Panc1 (cell line): ENCODE data around the gene VWA5B1. TPM values are rescaled to one million over a fixed set of nuclear protein-coding genes. Genes with fewer than 3 reads are reported as not detected.

Source experiments
- ATAC-seq: fragments of 200-7000 bp; cut with Tn5 transposase; 2 replicates; pipeline ENCODE4 v1.9.1; 2020; ENCODE audit warnings: mild to moderate bottlenecking, moderate library complexity
- BruUV-seq: library from RNA; stranded (reverse); fragments of 400-500 nt; replicated peaks from 2 replicates; lab custom pipeline; 2021; lab: Mats Ljungman, UMichigan
- CTCF ChIA-PET: fragments of 300-600 bp; sonication (Branson Sonifier 250); formaldehyde crosslinking; loops from one replicate; lab custom pipeline; 2022; ENCODE audit warnings: antibody characterized with exemption; lab: Charles Lee
- POLR2A ChIA-PET: fragments of 300-600 bp; sonication (Branson Sonifier 250); formaldehyde crosslinking; loops from one replicate; lab custom pipeline; 2022; ENCODE audit warnings: antibody characterized with exemption; lab: Charles Lee
- DNase-seq: peaks from one replicate; pipeline ENCODE4 v3.0.0-alpha.2; 2010; ENCODE audit warnings: low read depth, low spot score
- H3K27ac ChIP-seq: 2 replicates; pipeline ENCODE4 v1.5.1; 2011; ENCODE audit warnings: mild to moderate bottlenecking, low read length, inconsistent platforms
- H3K27me3 ChIP-seq: fragments of 200-500 bp; sonication (Bioruptor generic); 2 replicates; pipeline ENCODE4 v1.6.0; 2014; ENCODE audit warnings: low read length, inconsistent platforms; ENCODE audit not compliant: control insufficient read depth, insufficient read depth
- H3K36me3 ChIP-seq: fragments of 200-500 bp; sonication (Bioruptor generic); 2 replicates; pipeline ENCODE4 v1.5.1; 2014; ENCODE audit warnings: inconsistent platforms, mild to moderate bottlenecking, low read length, moderate library complexity; ENCODE audit not compliant: control insufficient read depth, insufficient read depth
- H3K4me1 ChIP-seq: 2 replicates; pipeline ENCODE4 v1.5.1; 2011; ENCODE audit warnings: inconsistent platforms, mild to moderate bottlenecking, low read length, moderate library complexity; ENCODE audit not compliant: control insufficient read depth, insufficient read depth
- H3K4me3 ChIP-seq, 2 experiments: 2 replicates each; pipeline ENCODE4 v1.5.1; 2011 to 2012; ENCODE audit warnings: low read depth in 2 of 2, low read length in 2 of 2, mild to moderate bottlenecking in 2 of 2, inconsistent platforms in 1 of 2, moderate library complexity in 1 of 2
- H3K9me3 ChIP-seq: fragments of 200-500 bp; sonication (Bioruptor generic); 2 replicates; pipeline ENCODE4 v1.5.1; 2014; ENCODE audit warnings: low read depth, mild to moderate bottlenecking, inconsistent platforms, low read length, moderate library complexity; ENCODE audit not compliant: control insufficient read depth, insufficient read depth
- POLR2AphosphoS5 ChIP-seq: IDR thresholded peaks from 2 replicates; pipeline ENCODE4 v1.6.1; 2012; ENCODE audit warnings: mild to moderate bottlenecking, low read depth, low read length, moderate library complexity
- SIN3A ChIP-seq: IDR thresholded peaks from 2 replicates; pipeline ENCODE4 v1.6.1; 2012; ENCODE audit warnings: low read depth, mild to moderate bottlenecking, low read length, moderate library complexity, borderline replicate concordance; ENCODE audit not compliant: insufficient read depth
- TCF7L2 ChIP-seq: IDR thresholded peaks from 2 replicates; pipeline ENCODE4 v1.6.1; 2011; ENCODE audit warnings: mild to moderate bottlenecking, low read depth, low read length, inconsistent platforms
- in situ Hi-C: cut with HindIII; loops from 2 replicates; pipeline ENCODE4 v1.10.0; 2016; ENCODE audit warnings: low sequenced_read_pairs, low pct_unique_long_range_greater_than_20kb
- intact Hi-C: fragments of 100-400 bp; cut with micrococcal nuclease; formaldehyde crosslinking; loops from one replicate; pipeline ENCODE4 v1.10.0; 2022; ENCODE audit not compliant: unreplicated experiment
- total RNA-seq: library from RNA; stranded (reverse); gene quantifications from one replicate; pipeline ENCODE4 v1.2.1, GENCODE V29; 2021; ENCODE audit not compliant: unreplicated experiment
- TF ChIP-seq, protein P1 (sequence below): fragments of 450-650 bp; IDR thresholded peaks from 2 replicates; pipeline ENCODE4 v1.5.1; 2017; ENCODE audit warnings: mild to moderate bottlenecking
- TF ChIP-seq, protein P2 (sequence below), 2 experiments: IDR thresholded peaks; 2 replicates each; pipeline ENCODE4 v1.6.1; 2011 to 2012; ENCODE audit warnings: low read depth in 2 of 2, control low read depth in 1 of 2, low read length in 1 of 2, mild to moderate bottlenecking in 1 of 2, moderate library complexity in 1 of 2; ENCODE audit not compliant: insufficient read depth in 1 of 2

VWA5B1 gene
- total RNA-seq, 1 experiment from 2014 or later: not detected

DNA sequence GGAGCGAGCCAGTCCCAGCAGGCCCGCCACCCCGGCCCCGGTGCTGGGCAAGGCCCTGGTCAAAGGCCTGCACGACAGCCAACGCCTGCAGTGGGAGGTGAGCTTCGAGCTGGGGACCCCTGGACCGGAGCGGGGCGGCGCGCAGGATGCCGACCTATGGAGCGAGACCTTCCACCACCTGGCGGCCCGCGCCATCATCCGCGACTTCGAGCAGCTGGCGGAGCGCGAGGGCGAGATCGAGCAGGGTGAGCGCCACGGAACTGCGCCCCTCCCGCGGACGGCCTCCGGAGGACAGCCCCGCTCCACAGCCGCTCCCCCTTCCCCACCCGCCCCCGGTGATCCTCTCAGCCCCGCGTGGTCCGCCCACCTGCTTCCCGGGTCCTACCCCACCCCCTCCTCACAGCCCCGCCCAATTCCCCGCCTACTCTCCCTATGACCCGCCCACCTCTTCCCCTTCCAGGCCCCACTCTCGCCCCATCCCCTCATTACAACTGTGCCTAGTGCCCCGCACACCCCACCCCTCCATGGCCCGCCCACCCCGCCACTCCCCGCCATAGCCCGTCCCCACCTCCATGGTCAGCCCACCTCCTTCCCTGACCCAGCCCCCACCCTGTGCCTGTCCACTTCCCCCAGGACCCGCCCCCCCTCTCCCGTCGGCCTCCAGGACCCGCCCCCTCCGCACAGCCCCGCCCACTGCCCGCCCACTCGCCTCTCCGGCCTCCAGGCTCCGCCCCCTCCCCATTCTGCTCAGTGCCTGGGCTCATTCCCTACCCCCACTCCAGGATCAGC is 52.7 kb downstream of the VWA5B1 start:
- H3K4me1 ChIP-seq: no peaks in the 10 kb centered on the region
- ChIA-PET POLR2A (no interaction called here), CTCF (no interaction called here)
- no peak for ATAC-seq
- intact Hi-C loops: no loop called here
- 0 out of 2 replicates have a peak, but pooled peaks cover 3% of the 10 kb centered on the region for H3K9me3 ChIP-seq
- H3K36me3 ChIP-seq: no peaks in the 10 kb centered on the region
- in situ Hi-C loops: no loop called here
- H3K27ac ChIP-seq: no peak overlapping the region
- H3K4me3 ChIP-seq: no peak overlapping the region
- no peak for TF ChIP-seq POLR2AphosphoS5
- no peak for TF ChIP-seq SIN3A
- TF ChIP-seq, protein P1, sequence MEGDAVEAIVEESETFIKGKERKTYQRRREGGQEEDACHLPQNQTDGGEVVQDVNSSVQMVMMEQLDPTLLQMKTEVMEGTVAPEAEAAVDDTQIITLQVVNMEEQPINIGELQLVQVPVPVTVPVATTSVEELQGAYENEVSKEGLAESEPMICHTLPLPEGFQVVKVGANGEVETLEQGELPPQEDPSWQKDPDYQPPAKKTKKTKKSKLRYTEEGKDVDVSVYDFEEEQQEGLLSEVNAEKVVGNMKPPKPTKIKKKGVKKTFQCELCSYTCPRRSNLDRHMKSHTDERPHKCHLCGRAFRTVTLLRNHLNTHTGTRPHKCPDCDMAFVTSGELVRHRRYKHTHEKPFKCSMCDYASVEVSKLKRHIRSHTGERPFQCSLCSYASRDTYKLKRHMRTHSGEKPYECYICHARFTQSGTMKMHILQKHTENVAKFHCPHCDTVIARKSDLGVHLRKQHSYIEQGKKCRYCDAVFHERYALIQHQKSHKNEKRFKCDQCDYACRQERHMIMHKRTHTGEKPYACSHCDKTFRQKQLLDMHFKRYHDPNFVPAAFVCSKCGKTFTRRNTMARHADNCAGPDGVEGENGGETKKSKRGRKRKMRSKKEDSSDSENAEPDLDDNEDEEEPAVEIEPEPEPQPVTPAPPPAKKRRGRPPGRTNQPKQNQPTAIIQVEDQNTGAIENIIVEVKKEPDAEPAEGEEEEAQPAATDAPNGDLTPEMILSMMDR: no peak
- TF ChIP-seq, protein P2, sequence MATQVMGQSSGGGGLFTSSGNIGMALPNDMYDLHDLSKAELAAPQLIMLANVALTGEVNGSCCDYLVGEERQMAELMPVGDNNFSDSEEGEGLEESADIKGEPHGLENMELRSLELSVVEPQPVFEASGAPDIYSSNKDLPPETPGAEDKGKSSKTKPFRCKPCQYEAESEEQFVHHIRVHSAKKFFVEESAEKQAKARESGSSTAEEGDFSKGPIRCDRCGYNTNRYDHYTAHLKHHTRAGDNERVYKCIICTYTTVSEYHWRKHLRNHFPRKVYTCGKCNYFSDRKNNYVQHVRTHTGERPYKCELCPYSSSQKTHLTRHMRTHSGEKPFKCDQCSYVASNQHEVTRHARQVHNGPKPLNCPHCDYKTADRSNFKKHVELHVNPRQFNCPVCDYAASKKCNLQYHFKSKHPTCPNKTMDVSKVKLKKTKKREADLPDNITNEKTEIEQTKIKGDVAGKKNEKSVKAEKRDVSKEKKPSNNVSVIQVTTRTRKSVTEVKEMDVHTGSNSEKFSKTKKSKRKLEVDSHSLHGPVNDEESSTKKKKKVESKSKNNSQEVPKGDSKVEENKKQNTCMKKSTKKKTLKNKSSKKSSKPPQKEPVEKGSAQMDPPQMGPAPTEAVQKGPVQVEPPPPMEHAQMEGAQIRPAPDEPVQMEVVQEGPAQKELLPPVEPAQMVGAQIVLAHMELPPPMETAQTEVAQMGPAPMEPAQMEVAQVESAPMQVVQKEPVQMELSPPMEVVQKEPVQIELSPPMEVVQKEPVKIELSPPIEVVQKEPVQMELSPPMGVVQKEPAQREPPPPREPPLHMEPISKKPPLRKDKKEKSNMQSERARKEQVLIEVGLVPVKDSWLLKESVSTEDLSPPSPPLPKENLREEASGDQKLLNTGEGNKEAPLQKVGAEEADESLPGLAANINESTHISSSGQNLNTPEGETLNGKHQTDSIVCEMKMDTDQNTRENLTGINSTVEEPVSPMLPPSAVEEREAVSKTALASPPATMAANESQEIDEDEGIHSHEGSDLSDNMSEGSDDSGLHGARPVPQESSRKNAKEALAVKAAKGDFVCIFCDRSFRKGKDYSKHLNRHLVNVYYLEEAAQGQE (IDR thresholded peaks at IDR 0.05; ENCODE audit: insufficient read depth in 1 of 2, low read depth in 2 of 2, low read length in 1 of 2): no peak
- no peak for TF ChIP-seq TCF7L2
- no TSS peak for BruUV-seq
- H3K27me3 ChIP-seq: no peaks in the 10 kb centered on the region; the same call in 1 of the 2 replicates
- DNase-seq: no peak

DNA sequence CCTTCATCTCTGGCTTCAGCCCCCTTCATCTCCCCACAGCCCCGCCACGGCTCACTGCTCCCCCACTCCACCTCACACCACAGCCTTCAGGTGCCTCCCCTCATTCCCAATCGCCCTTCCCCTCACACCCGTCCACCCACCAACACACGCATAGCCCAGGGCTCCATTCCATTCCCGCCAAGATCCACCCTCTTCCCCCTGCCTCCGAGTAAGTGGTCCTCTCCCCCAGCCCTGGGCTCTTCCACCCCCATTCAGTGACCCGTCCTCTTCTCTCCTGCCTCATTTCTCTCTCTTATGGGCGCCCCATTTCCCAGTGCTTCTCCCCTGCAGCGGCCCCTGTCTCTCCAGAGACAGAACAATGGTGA is 53.2 kb downstream of the VWA5B1 start:
- 0 out of 2 replicates have a peak, but pooled peaks cover 3% of the 10 kb centered on the region for H3K9me3 ChIP-seq
- in situ Hi-C loops (no loop called here), intact Hi-C loops (no loop called here)
- no peak for DNase-seq
- no peaks in the 10 kb centered on the region for H3K4me1 ChIP-seq
- TF ChIP-seq, protein P2 (IDR thresholded peaks at IDR 0.05; ENCODE audit: insufficient read depth in 1 of 2, low read depth in 2 of 2, low read length in 1 of 2): no peak
- TF ChIP-seq, protein P1: no peak
- TF ChIP-seq TCF7L2: no peak
- no peak for TF ChIP-seq SIN3A
- no peak for TF ChIP-seq POLR2AphosphoS5
- no TSS peak for BruUV-seq
- H3K27ac ChIP-seq: no peak overlapping the region
- H3K36me3 ChIP-seq: no peaks in the 10 kb centered on the region
- ChIA-PET CTCF (no interaction called here), POLR2A (no interaction called here)
- H3K4me3 ChIP-seq: no peak overlapping the region
- no peak for ATAC-seq
- H3K27me3 ChIP-seq: no peaks in the 10 kb centered on the region; the same call in 1 of the 2 replicates
